Measurements from ENCODE around the gene KRTAP13-4. TPM values are rescaled to one million over a fixed set of nuclear protein-coding genes. Genes with fewer than 3 reads are reported as not detected.

The KRTAP13-4 gene
- total RNA-seq, 2 experiments from 2014 or later = not detected

DNA sequence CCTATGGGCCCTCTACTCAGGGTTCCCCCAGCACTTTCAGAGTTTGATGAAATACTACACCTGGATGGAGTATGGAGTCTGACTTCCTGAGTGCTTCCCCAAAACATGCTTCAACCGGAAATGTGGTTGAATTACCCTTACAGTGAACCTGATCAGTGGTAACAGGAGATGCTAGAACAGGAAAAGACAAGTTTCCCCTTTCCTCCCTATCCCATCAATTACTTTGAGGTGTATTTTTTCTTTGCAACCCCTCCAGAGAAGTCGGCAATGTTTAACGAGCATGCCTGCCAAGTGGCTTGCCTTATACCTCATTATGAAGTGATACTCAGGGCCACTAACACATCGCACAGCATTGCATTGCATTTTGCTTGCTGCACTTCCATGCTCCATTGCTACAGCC is 17.0 kb downstream of the KRTAP13-4 start:
- ATAC-seq (no peak), DNase-seq (no peak)
- Mint-ChIP-seq H3K4me1 (peaks cover 1% of the 10 kb centered on the region), H3K27me3 (no peaks in the 10 kb centered on the region), H3K27ac (no peak overlapping the region), H3K4me3 (no peak overlapping the region), H3K9me3 (ENCODE audit: low read depth) (no peaks in the 10 kb centered on the region), H3K36me3 (no peaks in the 10 kb centered on the region)
- CTCF ChIA-PET = no interaction called here

GRCh38 chr21:30448514-30448913 is 18.5 kb downstream of the KRTAP13-4 start:
- no peaks in the 10 kb centered on the region for H3K36me3 Mint-ChIP-seq
- CTCF ChIA-PET = no interaction called here

GRCh38 chr21:30463713-30464112 is 33.7 kb downstream of the KRTAP13-4 start:
- Mint-ChIP-seq H3K36me3 (no peaks in the 10 kb centered on the region), H3K27me3 (no peaks in the 10 kb centered on the region), H3K4me1 (no peaks in the 10 kb centered on the region), H3K4me3 (no peak overlapping the region), H3K27ac (no peak overlapping the region), H3K9me3 (ENCODE audit: low read depth) (peaks cover 3% of the 10 kb centered on the region)
- no peak for ATAC-seq
- CTCF ChIA-PET = no interaction called here
- no peak for DNase-seq

More at GRCh38 chr21:30448514-30448913, 18.5 kb downstream of the KRTAP13-4 start:
- DNase-seq (no peak), ATAC-seq (no peak)
- H3K9me3 Mint-ChIP-seq (ENCODE audit: low read depth) = no peaks in the 10 kb centered on the region
- no peaks in the 10 kb centered on the region for H3K27me3 Mint-ChIP-seq
- peaks cover 1% of the 10 kb centered on the region for H3K4me1 Mint-ChIP-seq
- H3K4me3 Mint-ChIP-seq = no peak overlapping the region
- no peak overlapping the region for H3K27ac Mint-ChIP-seq

DNA sequence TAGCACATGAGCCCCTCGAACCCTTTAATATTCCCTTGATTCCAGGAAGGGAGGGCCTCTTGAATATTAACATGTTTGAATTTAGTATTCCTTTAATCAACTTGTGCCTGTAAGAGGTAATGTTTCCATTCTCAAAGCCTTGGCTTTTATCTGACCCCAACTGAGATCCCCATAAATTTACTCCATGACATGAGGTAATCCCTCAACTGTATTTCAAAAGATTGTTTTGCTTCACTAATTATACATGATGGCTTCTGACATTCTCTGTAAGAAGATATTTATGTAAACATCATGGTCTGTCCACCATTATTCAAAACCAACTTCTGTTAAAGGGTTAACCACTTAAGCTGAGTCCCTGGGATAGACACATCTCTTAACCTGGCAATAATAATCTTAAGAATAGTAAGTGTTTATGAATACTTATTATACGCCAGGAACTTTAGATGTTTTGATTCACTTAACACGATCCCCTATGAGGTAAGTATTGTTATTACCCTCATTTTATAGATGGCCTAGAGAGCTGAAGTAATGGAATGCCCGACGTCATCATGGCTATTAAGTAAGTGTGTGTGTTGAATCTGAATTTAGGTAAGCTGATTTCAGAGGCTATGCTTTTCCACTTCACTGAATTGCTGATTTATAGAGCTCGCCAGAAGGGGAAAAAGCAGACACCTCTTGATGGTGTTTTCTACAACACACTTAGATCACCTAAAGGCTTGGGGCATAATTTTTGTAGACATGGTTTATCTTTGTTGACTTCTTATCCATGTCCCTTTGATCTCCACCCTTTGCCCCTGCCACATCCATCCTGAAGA is 39.1 kb downstream of the KRTAP13-4 start:
- H3K4me3 Mint-ChIP-seq = no peak overlapping the region
- ATAC-seq = no peak
- CTCF ChIA-PET = no interaction called here
- no peaks in the 10 kb centered on the region for H3K9me3 Mint-ChIP-seq (ENCODE audit: low read depth)
- H3K27ac Mint-ChIP-seq = no peak overlapping the region
- no peaks in the 10 kb centered on the region for H3K36me3 Mint-ChIP-seq
- H3K27me3 Mint-ChIP-seq = no peaks in the 10 kb centered on the region
- DNase-seq = no peak
- H3K4me1 Mint-ChIP-seq = no peaks in the 10 kb centered on the region

- DNase-seq (no peak), ATAC-seq (no peak)
- Mint-ChIP-seq H3K27me3 (no peaks in the 10 kb centered on the region), H3K4me1 (no peaks in the 10 kb centered on the region), H3K36me3 (no peaks in the 10 kb centered on the region), H3K9me3 (ENCODE audit: low read depth) (no peaks in the 10 kb centered on the region), H3K27ac (no peak overlapping the region), H3K4me3 (no peak overlapping the region)
- CTCF ChIA-PET = no interaction called here
Observed at GRCh38 chr21:30478004-30478403, 48.0 kb downstream of the KRTAP13-4 start.

DNA sequence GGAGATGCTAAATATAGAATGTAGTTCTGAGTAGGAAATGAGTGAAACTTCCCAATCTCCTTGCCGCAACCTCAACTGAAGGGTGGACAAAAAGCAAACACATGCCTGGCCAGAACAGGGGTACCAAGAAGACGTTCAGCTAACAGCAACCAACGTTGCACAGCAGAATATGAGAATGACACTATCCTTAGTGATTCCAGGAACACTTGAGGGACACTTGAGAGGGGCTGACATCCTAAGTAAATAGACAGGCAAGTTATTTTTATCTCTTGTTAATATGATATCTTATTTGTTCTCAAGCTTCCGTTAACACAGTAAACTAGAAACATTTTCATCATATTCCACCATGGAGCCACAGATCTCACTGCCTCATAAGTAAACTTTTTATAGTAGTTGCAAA is 49.2 kb downstream of the KRTAP13-4 start:
- no peak overlapping the region for H3K27ac Mint-ChIP-seq
- H3K27me3 Mint-ChIP-seq = no peaks in the 10 kb centered on the region
- no peaks in the 10 kb centered on the region for H3K4me1 Mint-ChIP-seq
- no peaks in the 10 kb centered on the region for H3K36me3 Mint-ChIP-seq
- H3K4me3 Mint-ChIP-seq = no peak overlapping the region
- H3K9me3 Mint-ChIP-seq (ENCODE audit: low read depth) = no peaks in the 10 kb centered on the region
- ATAC-seq (no peak), DNase-seq (no peak)
- CTCF ChIA-PET = no interaction called here

- ATAC-seq = no peak
- Mint-ChIP-seq H3K9me3 (ENCODE audit: low read depth) (no peaks in the 10 kb centered on the region), H3K27me3 (no peaks in the 10 kb centered on the region), H3K4me3 (no peak within 1 kb of the TSS), H3K4me1 (no peaks in the 10 kb centered on the region), H3K36me3 (no peaks in the 10 kb centered on the region), H3K27ac (no peak within 1 kb of the TSS)
- CTCF ChIA-PET = no interaction called here
- no peak for DNase-seq
Observed at GRCh38 chr21:30480145-30480544, 50.1 kb downstream of the KRTAP13-4 start, which contains the start of gene KRTAP19-1. KRTAP19-1 (minus strand) TSS chr21:30480367; CDS start chr21:30480317, 50 bp downstream.

Other genes starting within 250 kb of the KRTAP13-4 start
- not detected for gene CLDN8, start 214.1 kb upstream of the KRTAP13-4 start, total RNA-seq
- not detected for gene KRTAP24-1, start 147.3 kb upstream of the KRTAP13-4 start, total RNA-seq
- gene KRTAP25-1, start 140.7 kb upstream of the KRTAP13-4 start, total RNA-seq = not detected
- not detected for gene KRTAP26-1, start 109.9 kb upstream of the KRTAP13-4 start, total RNA-seq
- gene KRTAP27-1, start 92.5 kb upstream of the KRTAP13-4 start, total RNA-seq = not detected
- not detected for gene KRTAP23-1, start 81.6 kb upstream of the KRTAP13-4 start, total RNA-seq
- not detected for gene KRTAP13-2, start 57.9 kb upstream of the KRTAP13-4 start, total RNA-seq
- not detected for gene KRTAP13-1, start 34.2 kb upstream of the KRTAP13-4 start, total RNA-seq
- gene KRTAP13-3, start 4.3 kb upstream of the KRTAP13-4 start, total RNA-seq = not detected
- not detected for gene KRTAP15-1, start 10.1 kb downstream of the KRTAP13-4 start, total RNA-seq
- not detected for gene KRTAP19-1, start 50.1 kb downstream of the KRTAP13-4 start, total RNA-seq
- gene KRTAP19-2, start 57.2 kb downstream of the KRTAP13-4 start, total RNA-seq = not detected
- not detected for gene KRTAP19-3, start 61.8 kb downstream of the KRTAP13-4 start, total RNA-seq
- gene KRTAP19-4, start 66.9 kb downstream of the KRTAP13-4 start, total RNA-seq = not detected
- not detected for gene KRTAP19-5, start 71.9 kb downstream of the KRTAP13-4 start, total RNA-seq
- gene KRTAP19-6, start 111.6 kb downstream of the KRTAP13-4 start, total RNA-seq = not detected
- not detected for gene KRTAP19-7, start 131.1 kb downstream of the KRTAP13-4 start, total RNA-seq
- gene KRTAP22-2, start 160.2 kb downstream of the KRTAP13-4 start, total RNA-seq = not detected
- not detected for gene KRTAP6-3, start 162.2 kb downstream of the KRTAP13-4 start, total RNA-seq
- not detected for gene KRTAP6-2, start 168.7 kb downstream of the KRTAP13-4 start, total RNA-seq
- not detected for gene KRTAP22-1, start 170.9 kb downstream of the KRTAP13-4 start, total RNA-seq
- gene KRTAP6-1, start 183.7 kb downstream of the KRTAP13-4 start, total RNA-seq = not detected
- gene KRTAP20-1, start 186.2 kb downstream of the KRTAP13-4 start, total RNA-seq = not detected
- gene KRTAP20-4, start 190.4 kb downstream of the KRTAP13-4 start, total RNA-seq = not detected
- not detected for gene KRTAP20-2, start 205.0 kb downstream of the KRTAP13-4 start, total RNA-seq
- gene KRTAP20-3, start 212.6 kb downstream of the KRTAP13-4 start, total RNA-seq = not detected